Sigmoid colon (tissue), 4 donors: ENCODE measurements around the gene ATP1A1.

Experiments
- CTCF ChIP-seq, 4 experiments: fragments of 450-650 bp in 3 of 4; fragments of 200-600 bp in 1 of 4; IDR thresholded peaks; one replicate each; pipeline ENCODE4 v1.5.1; 2016 to 2019; ENCODE audit warnings: antibody characterized with exemption in 4 of 4, mild to moderate bottlenecking in 3 of 4, moderate library complexity in 2 of 4
- EP300 ChIP-seq, 4 donors: sonication (generic); formaldehyde crosslinking; IDR thresholded peaks; one replicate each; pipeline ENCODE4 v1.6.1; 2017; ENCODE audit warnings: antibody characterized with exemption in 4 of 4
- POLR2A ChIP-seq, 2 donors: fragments of 450-650 bp; IDR thresholded peaks; one replicate each; pipeline ENCODE4 v1.6.1; 2016; ENCODE audit warnings: antibody characterized with exemption in 2 of 2, mild to moderate bottlenecking in 2 of 2, moderate library complexity in 2 of 2
- POLR2AphosphoS5 ChIP-seq, 4 donors: sonication (generic); formaldehyde crosslinking; IDR thresholded peaks; one replicate each; pipeline ENCODE4 v1.6.1; 2017; ENCODE audit warnings: antibody characterized with exemption in 4 of 4

- TF ChIP-seq POLR2A (IDR thresholded peaks at IDR 0.05) (no peak), CTCF (IDR thresholded peaks at IDR 0.05) (no peak), POLR2AphosphoS5 (IDR thresholded peaks at IDR 0.05) (no peak), EP300 (IDR thresholded peaks at IDR 0.05) (no peak)
These were observed 72.5 kb downstream of the ATP1A1 start for GRCh38 chr1:116445534-116445933.
